Stimulated activated naive CD4-positive, alpha-beta T cell (primary cell): Measurements from ENCODE around the gene M1AP.

Source experiments
- DNase-seq, 6 experiments: peaks; one replicate each; lab custom pipeline; 2025; lab: John Stamatoyannopoulos, UW

The M1AP gene

GRCh38 chr2:74593826-74594772 is 54.0 kb downstream of the M1AP start:
- no peak for DNase-seq

GRCh38 chr2:74588664-74589063 is 59.5 kb downstream of the M1AP start:
- DNase-seq: no peak

GRCh38 chr2:74587664-74588277 is 60.4 kb downstream of the M1AP start:
- DNase-seq: peak; percentile 25 to 71 (median 42)

- DNase-seq: peak in 3 of 6 experiments; percentile 1 to 16 (median 4)
Observed at GRCh38 chr2:74585406-74586185, 62.5 kb downstream of the M1AP start.

- DNase-seq: no peak
Observed at GRCh38 chr2:74584088-74584645, 64.0 kb downstream of the M1AP start.

GRCh38 chr2:74583504-74583903 is 64.6 kb downstream of the M1AP start:
- no peak for DNase-seq

GRCh38 chr2:74582184-74582583 is 65.9 kb downstream of the M1AP start:
- DNase-seq: no peak

GRCh38 chr2:74581463-74581862 is 66.7 kb downstream of the M1AP start:
- no peak for DNase-seq

- no peak for DNase-seq
Observed at GRCh38 chr2:74578408-74578807, 69.7 kb downstream of the M1AP start.

GRCh38 chr2:74577448-74577847 is 70.7 kb downstream of the M1AP start:
- no peak for DNase-seq

- no peak for DNase-seq
Observed at GRCh38 chr2:74576863-74577229, 71.3 kb downstream of the M1AP start.

- no peak for DNase-seq
Observed at GRCh38 chr2:74576211-74576862, 71.8 kb downstream of the M1AP start.

- DNase-seq: no peak
Observed at GRCh38 chr2:74575320-74575719, 72.8 kb downstream of the M1AP start.

- peak in 3 of 6 experiments; percentile 2 to 26 (median 21) for DNase-seq
Observed at GRCh38 chr2:74573747-74574562, 74.2 kb downstream of the M1AP start.

GRCh38 chr2:74572178-74572925 is 75.8 kb downstream of the M1AP start:
- DNase-seq: no peak

- no peak for DNase-seq
Observed at GRCh38 chr2:74571058-74571457, 77.1 kb downstream of the M1AP start.

GRCh38 chr2:74569686-74570085 is 78.4 kb downstream of the M1AP start:
- DNase-seq: no peak

- no peak for DNase-seq
Observed at GRCh38 chr2:74567881-74568280, 80.2 kb downstream of the M1AP start.

- DNase-seq: no peak
Observed at GRCh38 chr2:74566754-74567085, 81.4 kb downstream of the M1AP start.

GRCh38 chr2:74566076-74566753 is 81.9 kb downstream of the M1AP start:
- DNase-seq: no peak
